Subcutaneous adipose tissue (tissue), 4 donors: ENCODE results near the gene ADCY5. TPM values are rescaled to one million over a fixed set of nuclear protein-coding genes. Genes with fewer than 3 reads are reported as not detected.

Source experiments
- CTCF ChIP-seq: fragments of 450-650 bp; IDR thresholded peaks from one replicate; pipeline ENCODE4 v1.5.1; 2016; ENCODE audit warnings: low read depth, mild to moderate bottlenecking, control low read depth, antibody characterized with exemption, moderate library complexity
- total RNA-seq, 4 donors: library from RNA; depleted of rRNA; stranded (reverse); fragments of >200 nt; gene quantifications; one replicate each; pipeline ENCODE4 v1.1.0, GENCODE V29; 2016

ADCY5 gene
- total RNA-seq, 4 donors from 2014 or later, result 16.1 to 52.2 (median 38.0) TPM

- TF ChIP-seq CTCF, result no peak
These were observed 127.1 kb downstream of the ADCY5 start for GRCh38 chr3:123321806-123322205.

- TF ChIP-seq CTCF, result no peak
These were observed 128.7 kb downstream of the ADCY5 start for GRCh38 chr3:123320221-123320620.

- TF ChIP-seq CTCF, result no peak
These were observed 129.1 kb downstream of the ADCY5 start for GRCh38 chr3:123319760-123320159.

- no peak for TF ChIP-seq CTCF
These were observed 130.5 kb downstream of the ADCY5 start for GRCh38 chr3:123318374-123318773.

GRCh38 chr3:123317716-123318115 lies 131.2 kb downstream of the ADCY5 start:
- TF ChIP-seq CTCF, result no peak

GRCh38 chr3:123315271-123315595 lies 133.7 kb downstream of the ADCY5 start:
- TF ChIP-seq CTCF, result no peak

- no peak for TF ChIP-seq CTCF
These were observed 134.3 kb downstream of the ADCY5 start for GRCh38 chr3:123314359-123315270.
